ENCODE measurements around the gene EIF4G3.

DNA sequence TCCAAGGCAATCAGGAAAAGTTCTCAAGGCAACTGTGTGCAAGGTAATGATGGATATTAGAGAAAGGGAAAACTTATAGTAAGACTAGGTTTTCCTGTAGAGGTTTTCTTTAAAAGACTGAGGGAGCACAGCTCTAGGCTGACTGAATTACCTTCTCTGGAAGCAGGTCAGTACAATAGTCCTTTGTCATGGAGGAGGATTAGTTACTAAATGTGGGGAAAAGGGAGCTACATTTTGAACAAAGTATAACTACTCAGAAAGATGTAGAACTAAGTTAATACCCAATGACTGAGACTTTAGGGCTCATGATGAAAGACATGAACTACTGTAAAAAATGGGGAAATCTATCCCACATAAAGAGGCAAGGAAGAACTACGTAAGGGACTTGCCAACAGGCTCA, 241.0 kb downstream of the EIF4G3 start:
- TF ChIP-seq CTCF (optimal IDR thresholded peaks at IDR 0.05 in 1 of 3, IDR thresholded peaks at IDR 0.05 in 1 of 3, conservative IDR thresholded peaks at IDR 0.05 in 1 of 3; ENCODE audit: extremely low read depth in 1 of 3, insufficient read depth in 2 of 3, low read length in 3 of 3) = no peak
- TF ChIP-seq EZH2 (IDR thresholded peaks at IDR 0.05; ENCODE audit: low read length) = no peak
